K562 (cell line): ENCODE results near the gene JAM2. TPM values are rescaled to one million over a fixed set of nuclear protein-coding genes. Genes with fewer than 3 reads are reported as not detected.
A peak's percentile ranks its signal among the peaks of the same experiment; 100 is the strongest.

ENCODE experiments used
- AFF4 ChIP-seq: sonication (generic); formaldehyde crosslinking; IDR thresholded peaks from 2 replicates; pipeline ENCODE4 v1.8.0; 2023; ENCODE audit warnings: mild to moderate bottlenecking, missing genetic modification reagents
- ARID2 ChIP-seq: fragments of 450-650 bp; IDR thresholded peaks from 2 replicates; pipeline ENCODE4 v1.6.1; 2017; ENCODE audit warnings: antibody characterized with exemption, mild to moderate bottlenecking
- ARNT ChIP-seq, 2 experiments: fragments of 450-650 bp; IDR thresholded peaks; 2 replicates each; pipeline ENCODE4 v1.6.1; 2016; ENCODE audit warnings: mild to moderate bottlenecking in 1 of 2
- CHCHD3 ChIP-seq: fragments of 250-450 bp; sonication (Bioruptor Pico); IDR thresholded peaks from 2 replicates; pipeline ENCODE4 v2.1.2; 2022; ENCODE audit warnings: mild to moderate bottlenecking
- CREB1 ChIP-seq, 2 experiments: sonication (generic) in 1 of 2; formaldehyde crosslinking in 1 of 2; IDR thresholded peaks; 2 replicates each; pipeline versions ENCODE4 v1.6.1 to v1.8.0; 2012 to 2022; ENCODE audit warnings: inconsistent platforms in 1 of 2, mild to moderate bottlenecking in 1 of 2, missing genetic modification reagents in 1 of 2, moderate library complexity in 1 of 2
- GABPB1 ChIP-seq: sonication (generic); formaldehyde crosslinking; IDR thresholded peaks from 2 replicates; pipeline ENCODE4 v1.8.0; 2022; ENCODE audit warnings: mild to moderate bottlenecking, missing genetic modification reagents
- HLTF ChIP-seq: fragments of 450-650 bp; IDR thresholded peaks from 2 replicates; pipeline ENCODE4 v1.6.1; 2016
- HNRNPLL ChIP-seq: fragments of 200-400 bp; formaldehyde crosslinking; IDR thresholded peaks from 2 replicates; pipeline ENCODE4 v1.6.1; 2017; ENCODE audit warnings: low read length, low read depth, mild to moderate bottlenecking; ENCODE audit not compliant: poor library complexity, severe bottlenecking
- LCOR ChIP-seq: sonication (generic); formaldehyde crosslinking; IDR thresholded peaks from 2 replicates; pipeline ENCODE4 v1.8.0; 2022; ENCODE audit warnings: mild to moderate bottlenecking, missing genetic modification reagents
- PHB2 ChIP-seq: fragments of 450-650 bp; IDR thresholded peaks from 2 replicates; pipeline ENCODE4 v1.6.1; 2017; ENCODE audit warnings: low read depth
- RFX7 ChIP-seq: fragments of 250-450 bp; sonication (Bioruptor Pico); IDR thresholded peaks from 2 replicates; pipeline ENCODE4 v1.5.1; 2021; ENCODE audit warnings: mild to moderate bottlenecking
- SMARCC2 ChIP-seq: fragments of 450-650 bp; IDR thresholded peaks from 2 replicates; pipeline ENCODE4 v1.6.1; 2017; ENCODE audit warnings: antibody characterized with exemption, moderate library complexity, mild to moderate bottlenecking, low read depth
- SNRNP70 ChIP-seq: fragments of 200-400 bp; formaldehyde crosslinking; optimal IDR thresholded peaks from 2 replicates; pipeline ENCODE3; 2017; ENCODE audit warnings: low read depth, low read length
- TAL1 ChIP-seq: fragments of 450-650 bp; IDR thresholded peaks from 2 replicates; pipeline ENCODE4 v1.6.1; 2016; ENCODE audit warnings: mild to moderate bottlenecking
- THAP7 ChIP-seq: fragments of 250-450 bp; sonication (Bioruptor Pico); IDR thresholded peaks from 2 replicates; pipeline ENCODE4 v1.5.0; 2021
- ZNF57 ChIP-seq: fragments of 450-650 bp; formaldehyde crosslinking; IDR thresholded peaks from 2 replicates; pipeline ENCODE4 v1.4.0; 2020; ENCODE audit warnings: mild to moderate bottlenecking, moderate library complexity
- ZNF609 ChIP-seq: sonication (generic); formaldehyde crosslinking; IDR thresholded peaks from 2 replicates; pipeline ENCODE4 v1.8.1; 2023; ENCODE audit warnings: missing genetic modification reagents, mild to moderate bottlenecking, borderline replicate concordance
- ZNF644 ChIP-seq: fragments of 200-800 bp; sonication (Bioruptor generic); IDR thresholded peaks from 2 replicates; pipeline ENCODE4 v1.6.1; 2016; ENCODE audit warnings: low read depth, missing genetic modification characterization, missing compliant biosample characterization
- polyA plus RNA-seq, 8 experiments: library from polyadenylated mRNA; depleted of rRNA in 4 of 8; stranded (reverse) in 5 of 8; unstranded in 3 of 8; fragments of >200 nt; fragmentation: Nextera tagmentation in 2 of 8; fragmentation: Illumina TruSeq in 1 of 8; extraction: Ambion mirVana in 2 of 8; extraction: Trizol in 1 of 8; gene quantifications; 2 replicates each; pipeline versions ENCODE4 v1.2.1 to v1.2.3, GENCODE V29; 2011 to 2014; ENCODE audit warnings: inconsistent platforms in 1 of 8, missing spikeins in 1 of 8
- total RNA-seq, 7 experiments: library from RNA; depleted of rRNA in 6 of 7; stranded (reverse); fragments of >200 nt in 6 of 7; fragmentation: Illumina TruSeq in 2 of 7; extraction: Trizol in 2 of 7; gene quantifications; 2 replicates each; pipeline versions ENCODE4 v1.2.1 to v1.2.3, GENCODE V29; 2011 to 2021; ENCODE audit warnings: low replicate concordance in 1 of 7

The JAM2 gene
- total and polyA plus RNA-seq, 9 of the 15 experiments (the other 6 are each of a cell fraction or from before 2014, with no cell fraction given) = 0.03 to 0.08 (median 0.07) TPM; not detected in 6

GRCh38 chr21:25607151-25608043 is 31.7 kb upstream of the JAM2 start, which contains the start of gene MRPL39 (continued):
- TF ChIP-seq CREB1 (IDR thresholded peaks at IDR 0.05) (peak; percentile 55), CREB1 (CRISPR knock-in tag; IDR thresholded peaks at IDR 0.05) (no peak), THAP7 (CRISPR knock-in tag) (0 out of 2 replicates have a peak, but pooled peaks have one; percentile 29), ARNT (IDR thresholded peaks at IDR 0.05) (peak; percentile 46 to 74; a peak in 2 of 4 replicates), LCOR (CRISPR knock-in tag) (0 out of 2 replicates have a peak, but pooled peaks have one; percentile 73), GABPB1 (CRISPR knock-in tag) (peak; percentile 93), ARID2 (no peak), TAL1 (no peak; the same call in 1 of the 2 replicates), PHB2 (no peak), SMARCC2 (no peak), AFF4 (CRISPR knock-in tag) (no peak), ZNF57 (CRISPR knock-in tag) (no peak), CHCHD3 (CRISPR knock-in tag) (no peak), SNRNP70 (no peak), ZNF609 (CRISPR knock-in tag) (no peak), ZNF644 (tag) (no peak), HLTF (0 out of 2 replicates have a peak, but pooled peaks have one; percentile 70), HNRNPLL (peak; percentile 66), RFX7 (CRISPR knock-in tag) (no peak)
